ENCODE measurements around the gene ANGPTL2. TPM values are rescaled to one million over a fixed set of nuclear protein-coding genes. Genes with fewer than 3 reads are reported as not detected.
A peak's percentile ranks its signal among the peaks of the same experiment; 100 is the strongest.

Gene ANGPTL2
- total and polyA plus RNA-seq, 12 donors = 16.2 to 73.5 (median 42.9) TPM

DNA sequence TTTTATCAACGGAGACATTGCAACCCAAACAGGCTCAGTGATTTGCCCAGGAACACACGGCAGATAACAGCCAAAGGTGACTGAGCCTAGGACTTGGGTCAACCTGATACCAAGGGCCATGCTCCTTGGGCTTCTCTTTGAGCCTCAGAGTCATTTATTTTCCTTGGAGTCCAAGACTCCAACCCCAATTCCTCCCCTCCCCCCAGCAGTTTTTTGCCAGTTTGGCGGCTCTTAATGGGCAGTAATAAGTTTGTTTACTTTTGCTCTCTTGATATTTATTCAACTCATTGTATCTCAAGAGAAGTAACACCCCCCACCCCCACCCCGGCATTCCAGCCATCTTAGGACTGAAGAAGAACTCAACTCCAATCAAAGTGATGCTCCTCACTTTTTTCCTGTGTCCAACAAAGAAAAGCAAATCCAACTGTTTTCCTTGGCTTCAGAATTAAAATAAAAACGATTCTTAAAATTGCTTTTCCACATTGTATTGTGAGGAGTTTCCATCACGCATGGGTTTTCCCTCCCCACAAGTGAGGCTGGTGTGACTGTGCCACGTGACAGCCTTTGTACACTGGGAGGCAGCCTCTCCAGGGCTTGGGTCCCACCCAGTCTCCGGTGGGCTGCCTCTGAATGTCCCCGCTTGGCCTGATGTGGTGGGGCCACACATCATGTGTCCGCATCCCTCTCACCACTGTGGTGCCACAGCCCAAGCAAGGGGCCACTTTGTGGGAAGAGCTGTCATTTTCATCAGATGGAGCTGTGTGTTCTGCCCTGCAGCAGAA is 9.1 kb downstream of the ANGPTL2 start:
- H3K27me3 ChIP-seq = no peaks in the 10 kb centered on the region
- H3K9me3 ChIP-seq = no peaks in the 10 kb centered on the region
- intact Hi-C loops (cut with DNase I) = loop anchor here in 1 of 10 donors (5.0 kb wide), 1 partner anchor 131 kb away; no protein-coding TSS in a partner anchor
- H3K36me3 ChIP-seq = peaks cover 0 to 20% (median 1%) of the 10 kb centered on the region in 9 donors
- 76 to 81% methylated on average over 10 of the region's 10 CpGs for WGBS, 2 donors
- DNase-seq = no peak
- H3K4me1 ChIP-seq = peaks cover 15 to 99% (median 59%) of the 10 kb centered on the region in 9 donors
- TF ChIP-seq, protein P1, sequence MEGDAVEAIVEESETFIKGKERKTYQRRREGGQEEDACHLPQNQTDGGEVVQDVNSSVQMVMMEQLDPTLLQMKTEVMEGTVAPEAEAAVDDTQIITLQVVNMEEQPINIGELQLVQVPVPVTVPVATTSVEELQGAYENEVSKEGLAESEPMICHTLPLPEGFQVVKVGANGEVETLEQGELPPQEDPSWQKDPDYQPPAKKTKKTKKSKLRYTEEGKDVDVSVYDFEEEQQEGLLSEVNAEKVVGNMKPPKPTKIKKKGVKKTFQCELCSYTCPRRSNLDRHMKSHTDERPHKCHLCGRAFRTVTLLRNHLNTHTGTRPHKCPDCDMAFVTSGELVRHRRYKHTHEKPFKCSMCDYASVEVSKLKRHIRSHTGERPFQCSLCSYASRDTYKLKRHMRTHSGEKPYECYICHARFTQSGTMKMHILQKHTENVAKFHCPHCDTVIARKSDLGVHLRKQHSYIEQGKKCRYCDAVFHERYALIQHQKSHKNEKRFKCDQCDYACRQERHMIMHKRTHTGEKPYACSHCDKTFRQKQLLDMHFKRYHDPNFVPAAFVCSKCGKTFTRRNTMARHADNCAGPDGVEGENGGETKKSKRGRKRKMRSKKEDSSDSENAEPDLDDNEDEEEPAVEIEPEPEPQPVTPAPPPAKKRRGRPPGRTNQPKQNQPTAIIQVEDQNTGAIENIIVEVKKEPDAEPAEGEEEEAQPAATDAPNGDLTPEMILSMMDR (IDR thresholded peaks at IDR 0.05) = no peak
- no peak overlapping the region for H3K4me3 ChIP-seq
- peak in 2 of 8 donors; percentile 23 for ATAC-seq
- peak overlapping the region in 5 of 10 donors; percentile 10 to 62 (median 39) for H3K27ac ChIP-seq

DNA sequence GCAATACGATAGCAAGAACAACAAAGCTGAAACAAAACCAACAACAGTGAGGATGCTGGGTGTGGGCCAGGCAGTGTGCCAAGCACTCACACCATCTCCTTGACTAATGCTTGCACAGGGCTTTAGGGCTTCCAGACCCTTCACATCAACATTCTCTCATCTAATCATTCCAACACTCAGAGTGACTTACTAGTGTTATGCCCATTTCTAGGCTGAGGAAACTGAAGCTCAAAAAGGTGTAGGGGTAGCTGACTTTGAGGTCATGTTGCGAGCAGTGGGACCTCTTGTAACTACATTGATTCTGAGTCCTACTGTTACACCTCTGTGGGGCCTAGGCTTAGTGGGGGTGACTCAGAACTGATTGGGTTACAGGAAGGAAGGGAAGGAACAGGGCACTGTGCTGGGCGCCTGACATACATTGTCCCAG is 9.7 kb downstream of the ANGPTL2 start:
- H3K4me3 ChIP-seq = no peak overlapping the region
- TF ChIP-seq, protein P1 (IDR thresholded peaks at IDR 0.05) = no peak
- no peaks in the 10 kb centered on the region for H3K27me3 ChIP-seq
- WGBS, 2 donors = 75 to 76% methylated on average over 3 of the region's 3 CpGs
- intact Hi-C loops (cut with DNase I) = loop anchor here in 1 of 10 donors (5.0 kb wide), 1 partner anchor 130 kb away; no protein-coding TSS in a partner anchor
- H3K9me3 ChIP-seq = no peaks in the 10 kb centered on the region
- peak overlapping the region in 6 of 10 donors; percentile 28 to 62 (median 48) for H3K27ac ChIP-seq
- H3K36me3 ChIP-seq = peaks cover 0 to 20% (median 8%) of the 10 kb centered on the region in 9 donors
- DNase-seq = no peak
- H3K4me1 ChIP-seq = peaks cover 15 to 98% (median 63%) of the 10 kb centered on the region in 9 donors
- no peak for ATAC-seq

DNA sequence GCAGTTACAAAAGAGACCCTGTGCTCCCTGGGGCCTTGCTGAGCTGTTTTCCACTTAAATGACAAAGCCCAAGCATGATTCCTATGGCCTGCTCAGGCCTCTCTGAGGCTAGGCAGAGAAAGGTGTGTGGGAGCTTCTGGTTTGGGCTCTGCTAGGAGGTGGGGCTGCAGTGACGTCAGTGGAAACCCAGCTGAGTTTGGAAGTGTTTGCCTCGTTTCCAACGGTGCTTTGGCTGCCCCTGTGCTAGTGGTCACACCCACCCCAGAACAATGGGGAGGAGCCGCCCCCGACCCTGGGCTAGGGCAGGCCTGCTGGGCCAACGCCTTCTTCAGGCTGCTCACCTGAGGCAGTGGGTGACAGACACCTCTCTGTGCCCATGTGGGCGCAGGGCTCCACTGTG is 10.4 kb downstream of the ANGPTL2 start:
- peak; percentile 39 to 80 (median 68) for ATAC-seq

DNA sequence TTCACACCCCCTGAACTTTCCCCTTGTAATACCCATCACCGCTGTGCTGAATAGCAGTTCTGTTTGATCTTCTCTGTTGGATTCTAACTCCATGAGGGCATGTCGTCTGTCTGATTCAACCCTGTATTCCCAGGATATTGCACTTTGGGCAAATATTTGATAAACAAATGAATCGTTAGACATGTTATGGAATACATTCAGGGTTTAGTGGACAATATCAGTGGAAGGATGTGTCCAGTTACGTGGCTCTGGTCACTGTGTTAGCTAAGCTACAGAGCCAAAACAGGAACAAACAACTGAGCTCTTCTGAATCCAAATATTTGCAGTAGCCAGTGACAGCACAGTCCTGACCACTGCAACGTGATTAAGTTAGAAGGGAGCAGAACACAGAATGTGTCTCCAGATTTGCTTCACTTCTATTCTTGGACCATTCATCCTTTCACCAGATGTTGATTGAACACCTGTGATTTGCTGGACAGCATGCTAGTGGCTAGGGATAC is 13.2 kb downstream of the ANGPTL2 start:
- intact Hi-C loops (cut with DNase I) = no loop called here
- 53 to 54% methylated on average over 5 of the region's 5 CpGs for WGBS, 2 donors
- H3K4me3 ChIP-seq = no peak overlapping the region
- H3K36me3 ChIP-seq = peaks cover 0 to 53% (median 21%) of the 10 kb centered on the region in 9 donors
- H3K27me3 ChIP-seq = no peaks in the 10 kb centered on the region
- peak overlapping the region in 8 of 10 donors; percentile 31 to 71 (median 58) for H3K27ac ChIP-seq
- no peaks in the 10 kb centered on the region for H3K9me3 ChIP-seq
- peak in 6 of 8 donors; percentile 2 to 69 (median 28) for ATAC-seq
- TF ChIP-seq, protein P1 (IDR thresholded peaks at IDR 0.05) = no peak
- no peak for DNase-seq
- H3K4me1 ChIP-seq = peaks cover 17 to 97% (median 62%) of the 10 kb centered on the region in 9 donors

More for the DNA sequence above, 10.4 kb downstream of the ANGPTL2 start:
- Histone ChIP-seq H3K36me3 (peaks cover 0 to 25% (median 13%) of the 10 kb centered on the region in 9 donors), H3K27me3 (no peaks in the 10 kb centered on the region), H3K9me3 (no peaks in the 10 kb centered on the region), H3K4me1 (peaks cover 15 to 97% (median 61%) of the 10 kb centered on the region in 9 donors), H3K4me3 (no peak overlapping the region), H3K27ac (peak overlapping the region in 9 of 10 donors; percentile 28 to 71 (median 47))
- peak; percentile 51 to 83 for DNase-seq
- WGBS, 2 donors = 36 to 44% methylated on average over 7 of the region's 7 CpGs
- intact Hi-C loops (cut with DNase I) = loop anchor here in 1 of 10 donors (5.0 kb wide), 1 partner anchor 130 kb away; no protein-coding TSS in a partner anchor
- TF ChIP-seq, protein P1 (IDR thresholded peaks at IDR 0.05) = no peak

Data from heart right ventricle (tissue), 16 donors.